Measurements from ENCODE around the gene IFNA10.
"Not testable (repeated sequence)": the region's sequence is repeated elsewhere in the genome, so short reads cannot be mapped to it uniquely, and the experiment has no call there.

Gene IFNA10

DNA sequence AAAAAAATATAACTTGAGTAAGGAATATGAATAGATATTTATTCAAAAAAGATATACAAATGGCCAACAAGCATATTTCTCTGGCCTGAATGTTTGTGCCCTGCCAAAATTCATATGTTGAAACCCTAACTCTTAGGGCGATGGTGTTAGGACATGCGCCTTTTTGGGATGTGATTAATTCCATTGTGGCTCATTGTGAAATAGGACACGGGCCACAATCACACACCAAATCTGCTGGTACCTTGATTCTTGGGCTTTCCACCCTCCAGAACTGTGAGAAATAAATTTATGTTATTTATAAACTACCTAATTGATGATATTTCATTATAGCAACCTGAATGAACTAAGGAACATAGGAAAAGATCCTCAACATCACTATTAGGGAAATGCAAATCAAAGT lies 34.8 kb downstream of the IFNA10 start:
- CTCF ChIA-PET: no interaction called here

DNA sequence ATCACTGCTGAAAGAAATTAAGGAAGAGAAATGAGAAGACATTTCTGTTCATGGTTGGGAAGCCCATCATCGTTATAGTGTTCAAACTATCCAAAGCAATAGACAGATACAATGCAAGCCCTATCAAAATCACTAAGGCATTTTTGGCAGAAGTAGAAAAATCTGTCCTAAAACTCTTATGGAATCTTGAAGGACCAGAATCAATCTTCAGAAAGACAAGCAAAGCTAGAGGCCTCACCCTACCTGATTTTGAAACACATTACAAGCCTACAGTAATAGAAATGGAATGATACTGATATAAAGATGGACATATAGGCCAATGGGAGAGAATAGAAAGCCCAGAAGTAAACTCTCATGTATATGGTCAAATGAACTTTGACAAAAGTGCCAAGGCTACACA lies 35.6 kb downstream of the IFNA10 start:
- DNase-seq (ENCODE audit: low spot score): no peak
- no peak overlapping the region for H3K27ac ChIP-seq
- TF ChIP-seq, protein P1, sequence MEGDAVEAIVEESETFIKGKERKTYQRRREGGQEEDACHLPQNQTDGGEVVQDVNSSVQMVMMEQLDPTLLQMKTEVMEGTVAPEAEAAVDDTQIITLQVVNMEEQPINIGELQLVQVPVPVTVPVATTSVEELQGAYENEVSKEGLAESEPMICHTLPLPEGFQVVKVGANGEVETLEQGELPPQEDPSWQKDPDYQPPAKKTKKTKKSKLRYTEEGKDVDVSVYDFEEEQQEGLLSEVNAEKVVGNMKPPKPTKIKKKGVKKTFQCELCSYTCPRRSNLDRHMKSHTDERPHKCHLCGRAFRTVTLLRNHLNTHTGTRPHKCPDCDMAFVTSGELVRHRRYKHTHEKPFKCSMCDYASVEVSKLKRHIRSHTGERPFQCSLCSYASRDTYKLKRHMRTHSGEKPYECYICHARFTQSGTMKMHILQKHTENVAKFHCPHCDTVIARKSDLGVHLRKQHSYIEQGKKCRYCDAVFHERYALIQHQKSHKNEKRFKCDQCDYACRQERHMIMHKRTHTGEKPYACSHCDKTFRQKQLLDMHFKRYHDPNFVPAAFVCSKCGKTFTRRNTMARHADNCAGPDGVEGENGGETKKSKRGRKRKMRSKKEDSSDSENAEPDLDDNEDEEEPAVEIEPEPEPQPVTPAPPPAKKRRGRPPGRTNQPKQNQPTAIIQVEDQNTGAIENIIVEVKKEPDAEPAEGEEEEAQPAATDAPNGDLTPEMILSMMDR (conservative IDR thresholded peaks at IDR 0.05; ENCODE audit: low read depth): no peak
- CTCF ChIA-PET: no interaction called here
- POLR2A ChIA-PET (ENCODE audit: low non-redundant PET): no interaction called here

More for the DNA sequence above, 34.8 kb downstream of the IFNA10 start:
- TF ChIP-seq, protein P1 (conservative IDR thresholded peaks at IDR 0.05; ENCODE audit: low read depth): no peak
- H3K27ac ChIP-seq: no peak overlapping the region
- no peak for DNase-seq (ENCODE audit: low spot score)
- POLR2A ChIA-PET (ENCODE audit: low non-redundant PET): no interaction called here

DNA sequence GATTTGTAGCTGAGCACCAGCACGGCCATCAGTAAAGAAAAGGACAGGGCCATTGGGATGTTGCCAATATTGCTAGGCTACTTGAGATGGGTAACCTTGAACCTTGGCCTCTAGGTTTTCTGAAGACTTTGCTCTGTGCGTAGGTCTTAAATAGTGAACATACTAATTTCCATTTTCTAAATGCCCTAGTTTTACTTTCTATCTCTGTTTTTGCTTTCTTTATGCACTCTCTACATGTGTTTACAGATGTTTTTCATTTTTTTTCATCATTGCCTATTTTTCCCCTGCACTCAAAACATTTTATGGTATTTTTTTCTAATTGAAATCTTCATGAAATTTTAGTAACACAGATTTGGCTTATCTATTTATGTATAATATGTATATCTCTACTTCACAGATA lies 40.4 kb downstream of the IFNA10 start, which contains the start of gene IFNA21:
Gene IFNA21 (minus strand): TSS at position 101 of the 400 bp plus-strand sequence. CDS start 48 bp downstream, at position 53.
- POLR2A ChIA-PET (ENCODE audit: low non-redundant PET); CTCF ChIA-PET; H3K27ac ChIP-seq; DNase-seq (ENCODE audit: low spot score): not testable (repeated sequence)

DNA sequence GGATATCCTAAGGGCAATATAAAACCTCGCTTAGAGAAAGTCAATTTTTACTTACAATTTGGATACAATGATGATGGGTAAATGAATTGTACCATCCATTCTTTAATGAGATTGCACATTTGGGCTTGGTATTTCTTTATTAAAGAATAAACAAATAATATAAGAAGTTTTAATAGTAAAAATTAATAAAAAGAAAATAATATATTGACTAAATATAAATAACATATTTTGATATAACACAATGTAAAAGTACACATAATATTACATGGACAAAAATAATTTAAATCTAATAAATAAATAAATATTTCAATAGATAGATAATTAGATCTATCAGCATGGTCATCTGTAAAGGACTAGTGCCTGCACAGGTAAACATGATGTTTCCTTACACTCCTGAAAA lies 41.4 kb downstream of the IFNA10 start:
- TF ChIP-seq, protein P1 (conservative IDR thresholded peaks at IDR 0.05; ENCODE audit: low read depth): no peak; the same call in 1 of the 2 replicates
- ChIA-PET POLR2A (ENCODE audit: low non-redundant PET) (no interaction called here), CTCF (no interaction called here)
- no peak for DNase-seq (ENCODE audit: low spot score)
- H3K27ac ChIP-seq: no peak overlapping the region

DNA sequence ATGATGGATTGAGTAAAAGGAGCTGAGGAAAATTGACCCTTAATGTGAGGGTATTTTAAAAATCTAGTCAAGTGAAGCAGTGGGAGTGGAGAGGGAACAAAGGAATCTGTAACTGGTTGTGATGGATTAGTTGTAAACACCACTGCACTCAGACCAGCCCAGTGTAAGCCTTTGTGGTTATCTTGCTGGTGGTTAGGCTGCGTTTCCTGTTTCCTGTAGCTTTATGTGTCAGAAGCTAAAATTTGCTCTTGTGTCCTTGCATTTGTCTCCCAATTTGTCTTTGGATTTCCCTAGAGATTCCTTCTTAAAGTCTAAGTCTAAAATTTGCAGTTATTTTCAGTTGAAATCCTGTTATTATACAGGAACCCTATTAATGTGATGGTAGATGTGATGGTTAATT lies 46.8 kb downstream of the IFNA10 start:
- no peak overlapping the region for H3K27ac ChIP-seq
- POLR2A ChIA-PET (ENCODE audit: low non-redundant PET): no interaction called here
- no peak for DNase-seq (ENCODE audit: low spot score)
- TF ChIP-seq, protein P1 (conservative IDR thresholded peaks at IDR 0.05; ENCODE audit: low read depth): no peak
- CTCF ChIA-PET: no interaction called here

Measured in RWPE1 (cell line).